ENCODE measurements around the gene NBEAL1.
"Not testable (repeated sequence)": the region's sequence is repeated elsewhere in the genome, so short reads cannot be mapped to it uniquely, and the experiment has no call there.

Gene NBEAL1

GRCh38 chr2:203037026-203037425, 22.4 kb downstream of the NBEAL1 start:
- POLR2A ChIA-PET: no interaction called here
- H3K9me3 ChIP-seq (ENCODE audit: control insufficient read depth, insufficient read depth, low read depth, low read length): no peaks in the 10 kb centered on the region
- no peak overlapping the region for H3K4me3 ChIP-seq (ENCODE audit: low read depth, low read length)
- H3K27ac ChIP-seq (ENCODE audit: extremely low read depth, low read depth, low read length): no peak overlapping the region
- peaks cover 11% of the 10 kb centered on the region for H3K4me1 ChIP-seq (ENCODE audit: control insufficient read depth, insufficient read depth, low read length)
- TF ChIP-seq KLF1 (tag by site-specific recombination; IDR thresholded peaks at IDR 0.05) (no peak), ZNF585B (tag by site-specific recombination; IDR thresholded peaks at IDR 0.05) (no peak), ZBTB21 (tag by site-specific recombination; IDR thresholded peaks at IDR 0.05) (no peak), ZNF302 (tag by site-specific recombination; IDR thresholded peaks at IDR 0.05; ENCODE audit: low read depth) (no peak), ZNF76 (tag by site-specific recombination; IDR thresholded peaks at IDR 0.05; ENCODE audit: borderline replicate concordance, low read depth) (no peak), ZNF549 (tag by site-specific recombination; IDR thresholded peaks at IDR 0.05) (no peak), ZNF274 (IDR thresholded peaks at IDR 0.05; ENCODE audit: low read length) (no peak), ZNF274 (tag by site-specific recombination; IDR thresholded peaks at IDR 0.05; ENCODE audit: borderline replicate concordance) (no peak)
- TF ChIP-seq, protein P1, sequence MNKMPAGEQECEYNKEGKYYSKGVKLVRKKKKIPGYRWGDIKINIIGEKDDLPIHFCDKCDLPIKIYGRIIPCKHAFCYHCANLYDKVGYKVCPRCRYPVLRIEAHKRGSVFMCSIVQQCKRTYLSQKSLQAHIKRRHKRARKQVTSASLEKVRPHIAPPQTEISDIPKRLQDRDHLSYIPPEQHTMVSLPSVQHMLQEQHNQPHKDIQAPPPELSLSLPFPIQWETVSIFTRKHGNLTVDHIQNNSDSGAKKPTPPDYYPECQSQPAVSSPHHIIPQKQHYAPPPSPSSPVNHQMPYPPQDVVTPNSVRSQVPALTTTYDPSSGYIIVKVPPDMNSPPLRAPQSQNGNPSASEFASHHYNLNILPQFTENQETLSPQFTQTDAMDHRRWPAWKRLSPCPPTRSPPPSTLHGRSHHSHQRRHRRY (tag by site-specific recombination; IDR thresholded peaks at IDR 0.05): no peak
- TF ChIP-seq, protein P2, sequence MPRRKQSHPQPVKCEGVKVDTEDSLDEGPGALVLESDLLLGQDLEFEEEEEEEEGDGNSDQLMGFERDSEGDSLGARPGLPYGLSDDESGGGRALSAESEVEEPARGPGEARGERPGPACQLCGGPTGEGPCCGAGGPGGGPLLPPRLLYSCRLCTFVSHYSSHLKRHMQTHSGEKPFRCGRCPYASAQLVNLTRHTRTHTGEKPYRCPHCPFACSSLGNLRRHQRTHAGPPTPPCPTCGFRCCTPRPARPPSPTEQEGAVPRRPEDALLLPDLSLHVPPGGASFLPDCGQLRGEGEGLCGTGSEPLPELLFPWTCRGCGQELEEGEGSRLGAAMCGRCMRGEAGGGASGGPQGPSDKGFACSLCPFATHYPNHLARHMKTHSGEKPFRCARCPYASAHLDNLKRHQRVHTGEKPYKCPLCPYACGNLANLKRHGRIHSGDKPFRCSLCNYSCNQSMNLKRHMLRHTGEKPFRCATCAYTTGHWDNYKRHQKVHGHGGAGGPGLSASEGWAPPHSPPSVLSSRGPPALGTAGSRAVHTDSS (tag by site-specific recombination; IDR thresholded peaks at IDR 0.05): no peak
- peaks cover 0 to 4% of the 10 kb centered on the region in 2 experiments; a peak in 1 of 3 replicates for H3K36me3 ChIP-seq (ENCODE audit: control insufficient read depth in 2 of 2, insufficient read depth in 1 of 2, low read length in 2 of 2)
- CTCF ChIA-PET: no interaction called here

GRCh38 chr2:203038586-203038985, 23.9 kb downstream of the NBEAL1 start:
- ChIA-PET CTCF (interaction anchor here (0.6 kb wide), 2 partner anchors 249 to 464 kb away, joined by 3 to 5 read pairs; no protein-coding TSS in a partner anchor), POLR2A (interaction anchor here (0.6 kb wide), 1 partner anchor 23 kb away, joined by 9 read pairs; no protein-coding TSS in a partner anchor)
- Histone ChIP-seq H3K4me3 (ENCODE audit: low read depth, low read length) (no peak overlapping the region), H3K36me3 (ENCODE audit: control insufficient read depth in 2 of 2, insufficient read depth in 1 of 2, low read length in 2 of 2) (peaks cover 0 to 7% of the 10 kb centered on the region in 2 experiments; a peak in 1 of 3 replicates), H3K9me3 (ENCODE audit: control insufficient read depth, insufficient read depth, low read depth, low read length) (no peaks in the 10 kb centered on the region), H3K27ac (ENCODE audit: extremely low read depth, low read depth, low read length) (no peak overlapping the region), H3K4me1 (ENCODE audit: control insufficient read depth, insufficient read depth, low read length) (peaks cover 11% of the 10 kb centered on the region)
- TF ChIP-seq ZNF707 (tag by site-specific recombination; IDR thresholded peaks at IDR 0.05): no peak
- TF ChIP-seq ZNF174 (tag by site-specific recombination; IDR thresholded peaks at IDR 0.05): no peak
- no peak for TF ChIP-seq ZNF248 (tag by site-specific recombination; IDR thresholded peaks at IDR 0.05)
- TF ChIP-seq ZNF362 (tag by site-specific recombination; IDR thresholded peaks at IDR 0.05): no peak
- TF ChIP-seq ZNF302 (tag by site-specific recombination; IDR thresholded peaks at IDR 0.05; ENCODE audit: low read depth): no peak
- no peak for TF ChIP-seq HOXD13 (CRISPR knock-in tag; IDR thresholded peaks at IDR 0.05; ENCODE audit: borderline replicate concordance)

GRCh38 chr2:203039211-203039610, 24.5 kb downstream of the NBEAL1 start:
- H3K4me1 ChIP-seq (ENCODE audit: control insufficient read depth, insufficient read depth, low read length): peaks cover 11% of the 10 kb centered on the region
- H3K9me3 ChIP-seq (ENCODE audit: control insufficient read depth, insufficient read depth, low read depth, low read length); H3K27ac ChIP-seq (ENCODE audit: extremely low read depth, low read depth, low read length); CTCF ChIA-PET; H3K36me3 ChIP-seq (ENCODE audit: control insufficient read depth in 2 of 2, insufficient read depth in 1 of 2, low read length in 2 of 2); H3K4me3 ChIP-seq (ENCODE audit: low read depth, low read length): not testable (repeated sequence)
- POLR2A ChIA-PET: interaction anchor here (0.6 kb wide), 1 partner anchor 24 kb away, joined by 9 read pairs; no protein-coding TSS in a partner anchor
